Hepatocyte (in vitro differentiated cells): ENCODE measurements around the gene FAM120A. TPM values are rescaled to one million over a fixed set of nuclear protein-coding genes. Genes with fewer than 3 reads are reported as not detected.

Experiments
- DNase-seq: peaks from one replicate; pipeline ENCODE4 v3.0.0-alpha.2; 2016; ENCODE audit warnings: low spot score
- H2AFZ ChIP-seq: fragments of 200-600 bp; sonication (generic); 2 replicates; pipeline ENCODE4 v1.6.0; 2016; ENCODE audit warnings: antibody characterized with exemption, mild to moderate bottlenecking
- H3K27ac ChIP-seq: fragments of 200-600 bp; sonication (generic); 2 replicates; pipeline ENCODE4 v1.5.1; 2016; ENCODE audit warnings: mild to moderate bottlenecking
- H3K27me3 ChIP-seq: fragments of 200-600 bp; sonication (generic); 2 replicates; pipeline ENCODE4 v1.6.1; 2016
- H3K36me3 ChIP-seq: fragments of 200-600 bp; sonication (generic); replicated peaks from 2 replicates; pipeline ENCODE4 v1.5.1; 2016; ENCODE audit warnings: low read depth; ENCODE audit not compliant: insufficient read depth
- H3K4me1 ChIP-seq: fragments of 200-600 bp; sonication (generic); 2 replicates; pipeline ENCODE4 v1.5.1; 2016; ENCODE audit warnings: mild to moderate bottlenecking, moderate library complexity; ENCODE audit not compliant: insufficient read depth
- H3K4me2 ChIP-seq: fragments of 200-600 bp; sonication (generic); 2 replicates; pipeline ENCODE4 v1.6.0; 2016
- H3K4me3 ChIP-seq: fragments of 200-600 bp; sonication (generic); 2 replicates; pipeline ENCODE4 v1.5.1; 2016; ENCODE audit warnings: mild to moderate bottlenecking
- H3K79me2 ChIP-seq: fragments of 200-600 bp; sonication (generic); 2 replicates; pipeline ENCODE4 v1.6.0; 2017; ENCODE audit warnings: mild to moderate bottlenecking
- H3K9me2 ChIP-seq: fragments of 200-600 bp; sonication (generic); replicated peaks from 2 replicates; pipeline ENCODE4 v1.6.0; 2017; ENCODE audit warnings: mild to moderate bottlenecking; ENCODE audit not compliant: insufficient read depth
- H3K9me3 ChIP-seq: fragments of 200-600 bp; sonication (generic); 2 replicates; pipeline ENCODE4 v1.5.1; 2016; ENCODE audit warnings: low read depth, mild to moderate bottlenecking
- H4K20me1 ChIP-seq: fragments of 200-600 bp; sonication (generic); 2 replicates; pipeline ENCODE4 v1.6.0; 2016; ENCODE audit warnings: mild to moderate bottlenecking; ENCODE audit not compliant: insufficient read depth, poor library complexity, severe bottlenecking
- EZH2 ChIP-seq: fragments of 200-600 bp; sonication (generic); IDR thresholded peaks from 2 replicates; pipeline ENCODE4 v1.6.1; 2016; ENCODE audit warnings: antibody characterized with exemption, mild to moderate bottlenecking, borderline replicate concordance
- EZH2phosphoT487 ChIP-seq: fragments of 200-600 bp; sonication (generic); IDR thresholded peaks from one replicate; pipeline ENCODE4 v1.6.1; 2018; ENCODE audit warnings: antibody characterized with exemption, mild to moderate bottlenecking, low read depth, moderate library complexity; ENCODE audit not compliant: unreplicated experiment, severe bottlenecking
- WGBS: methylation state at CpG from one replicate; pipeline ENCODE4 v1.1.6; 2016; ENCODE audit warnings: low lambda C conversion rate; ENCODE audit errors: missing lambda C conversion rate; 5-methylcytosine and 5-hydroxymethylcytosine counted together
- polyA plus RNA-seq: library from polyadenylated mRNA; unstranded; fragments of >200 nt; fragmentation: Nextera tagmentation; extraction: Ambion mirVana; gene quantifications from 2 replicates; pipeline ENCODE4 v1.2.1, GENCODE V29; 2016
- total RNA-seq: library from RNA; depleted of rRNA; stranded (reverse); fragments of >200 nt; gene quantifications from 2 replicates; pipeline ENCODE4 v1.2.3, GENCODE V29; 2014
- TF ChIP-seq, protein P1 (sequence below): fragments of 200-600 bp; sonication (generic); IDR thresholded peaks from 2 replicates; pipeline ENCODE4 v1.5.1; 2016; ENCODE audit warnings: antibody characterized with exemption, mild to moderate bottlenecking; ENCODE audit not compliant: poor library complexity

Gene FAM120A
- total and polyA plus RNA-seq, 2 experiments from 2014 or later = 16.0 to 49.3 TPM

DNA sequence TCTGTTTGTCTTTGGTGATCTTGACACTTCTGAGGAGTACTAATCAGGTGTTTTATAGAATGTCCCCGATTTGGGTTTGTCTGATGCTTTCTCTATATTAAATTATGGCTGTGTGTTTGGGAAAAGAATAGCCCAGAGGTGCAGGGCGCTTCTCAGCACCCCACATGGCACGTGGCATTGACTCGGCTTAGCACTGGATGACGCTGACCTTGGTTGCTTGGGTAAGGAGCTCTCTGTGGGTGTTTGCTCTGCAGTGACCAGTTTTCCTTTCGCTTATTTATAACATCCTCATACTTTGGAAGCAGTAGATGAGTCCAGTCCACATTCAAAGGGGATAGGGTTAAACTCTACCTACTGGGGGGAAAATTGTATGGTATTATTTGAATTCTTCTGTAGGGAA lies 14.4 kb downstream of the FAM120A start:
- no peaks in the 10 kb centered on the region for H3K27me3 ChIP-seq
- H3K36me3 ChIP-seq = no peaks in the 10 kb centered on the region
- WGBS = 94% methylated on average over 6 of the region's 6 CpGs
- H2AFZ ChIP-seq = no peak overlapping the region
- no peak overlapping the region for H3K27ac ChIP-seq
- no peaks in the 10 kb centered on the region for H3K9me2 ChIP-seq
- no peaks in the 10 kb centered on the region for H3K9me3 ChIP-seq
- TF ChIP-seq, protein P1, sequence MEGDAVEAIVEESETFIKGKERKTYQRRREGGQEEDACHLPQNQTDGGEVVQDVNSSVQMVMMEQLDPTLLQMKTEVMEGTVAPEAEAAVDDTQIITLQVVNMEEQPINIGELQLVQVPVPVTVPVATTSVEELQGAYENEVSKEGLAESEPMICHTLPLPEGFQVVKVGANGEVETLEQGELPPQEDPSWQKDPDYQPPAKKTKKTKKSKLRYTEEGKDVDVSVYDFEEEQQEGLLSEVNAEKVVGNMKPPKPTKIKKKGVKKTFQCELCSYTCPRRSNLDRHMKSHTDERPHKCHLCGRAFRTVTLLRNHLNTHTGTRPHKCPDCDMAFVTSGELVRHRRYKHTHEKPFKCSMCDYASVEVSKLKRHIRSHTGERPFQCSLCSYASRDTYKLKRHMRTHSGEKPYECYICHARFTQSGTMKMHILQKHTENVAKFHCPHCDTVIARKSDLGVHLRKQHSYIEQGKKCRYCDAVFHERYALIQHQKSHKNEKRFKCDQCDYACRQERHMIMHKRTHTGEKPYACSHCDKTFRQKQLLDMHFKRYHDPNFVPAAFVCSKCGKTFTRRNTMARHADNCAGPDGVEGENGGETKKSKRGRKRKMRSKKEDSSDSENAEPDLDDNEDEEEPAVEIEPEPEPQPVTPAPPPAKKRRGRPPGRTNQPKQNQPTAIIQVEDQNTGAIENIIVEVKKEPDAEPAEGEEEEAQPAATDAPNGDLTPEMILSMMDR = no peak
- TF ChIP-seq EZH2 (no peak), EZH2phosphoT487 (no peak)
- peaks cover 52% of the 10 kb centered on the region for H4K20me1 ChIP-seq
- H3K4me3 ChIP-seq = no peak overlapping the region
- H3K79me2 ChIP-seq = peaks cover 98% of the 10 kb centered on the region
- no peak for DNase-seq
- no peak overlapping the region for H3K4me2 ChIP-seq
- peaks cover 33% of the 10 kb centered on the region for H3K4me1 ChIP-seq

DNA sequence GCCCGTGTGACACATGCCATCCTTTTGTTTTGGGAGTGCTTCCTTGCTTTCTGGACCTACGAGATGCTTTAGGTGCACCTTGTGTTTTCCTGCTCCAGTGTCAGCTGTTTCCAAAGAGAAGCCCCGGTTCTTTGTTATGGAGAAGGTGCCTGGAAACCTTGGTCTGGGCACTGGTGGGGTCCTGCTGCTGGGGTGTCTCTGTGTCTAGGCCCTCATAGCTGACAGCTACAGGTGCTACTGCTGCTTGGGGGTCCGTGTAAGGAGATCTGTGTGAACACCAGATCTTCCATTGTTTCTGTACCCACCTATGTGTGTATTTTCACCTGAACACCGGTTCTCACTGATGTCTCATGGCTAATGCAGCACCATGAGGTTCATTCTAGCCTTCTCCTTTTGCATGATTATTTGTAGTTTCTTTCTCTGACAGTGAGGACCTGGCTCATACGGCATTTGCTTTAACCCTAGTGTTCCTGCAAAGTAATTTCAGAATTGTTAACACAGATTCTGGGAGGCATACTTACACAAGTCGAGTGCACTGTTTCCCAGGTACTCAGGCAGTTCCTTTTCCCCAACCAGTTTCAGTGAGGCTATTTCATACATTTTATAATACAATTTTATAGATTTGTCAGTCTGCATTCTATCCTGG lies 15.1 kb downstream of the FAM120A start:
- H3K4me3 ChIP-seq = no peak overlapping the region
- H4K20me1 ChIP-seq = peaks cover 53% of the 10 kb centered on the region
- peaks cover 98% of the 10 kb centered on the region for H3K79me2 ChIP-seq
- H3K4me1 ChIP-seq = peaks cover 33% of the 10 kb centered on the region
- no peak for DNase-seq
- H3K27me3 ChIP-seq = no peaks in the 10 kb centered on the region
- WGBS = 64% methylated on average over 7 of the region's 7 CpGs
- peak overlapping the region; percentile 7 for H3K27ac ChIP-seq
- no peaks in the 10 kb centered on the region for H3K9me2 ChIP-seq
- TF ChIP-seq EZH2 (no peak), EZH2phosphoT487 (no peak)
- TF ChIP-seq, protein P1 = no peak
- H3K9me3 ChIP-seq = no peaks in the 10 kb centered on the region
- no peaks in the 10 kb centered on the region for H3K36me3 ChIP-seq
- no peak overlapping the region for H3K4me2 ChIP-seq
- no peak overlapping the region for H2AFZ ChIP-seq

DNA sequence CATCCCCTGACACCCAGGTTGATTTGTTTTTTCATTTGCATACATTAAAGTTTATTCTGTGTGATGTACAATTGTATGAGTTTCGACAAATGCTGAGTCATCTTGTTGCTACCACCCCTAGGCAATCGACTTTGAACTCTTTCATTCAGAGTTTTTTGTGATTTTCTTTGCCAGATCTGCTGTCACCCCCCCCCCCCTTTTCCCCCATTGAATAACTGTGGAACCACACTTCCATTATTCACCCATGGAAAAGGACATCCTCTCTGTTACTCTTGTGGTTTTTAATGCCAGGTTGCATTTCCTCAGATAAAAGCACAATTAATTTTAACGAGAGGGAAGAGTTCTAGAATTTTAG lies 15.6 kb downstream of the FAM120A start:
- Histone ChIP-seq H3K4me1 (peaks cover 33% of the 10 kb centered on the region), H3K27ac (peak overlapping the region; percentile 24), H3K4me3 (no peak overlapping the region), H4K20me1 (peaks cover 52% of the 10 kb centered on the region), H2AFZ (no peak overlapping the region), H3K9me3 (no peaks in the 10 kb centered on the region), H3K79me2 (peaks cover 98% of the 10 kb centered on the region), H3K9me2 (no peaks in the 10 kb centered on the region), H3K4me2 (peak overlapping the region; percentile 28), H3K27me3 (no peaks in the 10 kb centered on the region), H3K36me3 (no peaks in the 10 kb centered on the region)
- TF ChIP-seq, protein P1 = no peak
- no peak for TF ChIP-seq EZH2
- 56% methylated on average over 3 of the region's 3 CpGs for WGBS
- DNase-seq = no peak
